ENCODE results near the gene ZPBP2. TPM values are rescaled to one million over a fixed set of nuclear protein-coding genes. Genes with fewer than 3 reads are reported as not detected.

The ZPBP2 gene
- total RNA-seq, 1 experiment from 2014 or later, result not detected

DNA sequence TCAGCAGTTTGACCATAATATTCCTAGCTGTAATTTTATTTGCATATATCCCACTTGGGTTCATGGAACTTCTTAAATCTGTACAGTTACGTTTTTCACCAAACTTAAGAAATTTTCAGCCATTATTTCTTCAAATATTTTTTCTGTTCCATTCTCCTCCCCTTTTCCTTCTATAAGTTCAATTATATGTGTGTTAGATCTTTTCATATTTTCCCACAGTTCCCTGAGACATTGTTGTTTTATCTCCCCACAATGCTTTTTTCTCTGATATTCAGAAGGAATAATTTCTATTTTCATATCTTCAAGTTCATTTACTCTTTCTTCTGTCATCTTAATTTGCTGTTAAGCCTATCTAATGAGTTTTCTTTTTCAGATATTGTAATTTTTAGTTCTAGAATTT is 29.9 kb upstream of the ZPBP2 start:
- DNase-seq (ENCODE audit: low read depth, low spot score) (no peak), ATAC-seq (no peak)
- Histone ChIP-seq H3K9me3 (ENCODE audit: control insufficient read depth, insufficient read depth, low read depth, low read length) (no peaks in the 10 kb centered on the region), H3K4me1 (ENCODE audit: control insufficient read depth, insufficient read depth, low read length) (no peaks in the 10 kb centered on the region), H3K36me3 (ENCODE audit: control insufficient read depth, insufficient read depth, low read length) (no peaks in the 10 kb centered on the region), H3K4me3 (ENCODE audit: low read depth in 2 of 2, low read length in 2 of 2) (no peak overlapping the region), H3K27ac (ENCODE audit: low read length) (no peak overlapping the region), H3K27me3 (ENCODE audit: control insufficient read depth, insufficient read depth, low read length) (no peaks in the 10 kb centered on the region; the same call in 1 of the 2 replicates)
- no peak for TF ChIP-seq TCF7L2 (IDR thresholded peaks at IDR 0.05; ENCODE audit: low read depth, low read length)
- TF ChIP-seq, protein P1, sequence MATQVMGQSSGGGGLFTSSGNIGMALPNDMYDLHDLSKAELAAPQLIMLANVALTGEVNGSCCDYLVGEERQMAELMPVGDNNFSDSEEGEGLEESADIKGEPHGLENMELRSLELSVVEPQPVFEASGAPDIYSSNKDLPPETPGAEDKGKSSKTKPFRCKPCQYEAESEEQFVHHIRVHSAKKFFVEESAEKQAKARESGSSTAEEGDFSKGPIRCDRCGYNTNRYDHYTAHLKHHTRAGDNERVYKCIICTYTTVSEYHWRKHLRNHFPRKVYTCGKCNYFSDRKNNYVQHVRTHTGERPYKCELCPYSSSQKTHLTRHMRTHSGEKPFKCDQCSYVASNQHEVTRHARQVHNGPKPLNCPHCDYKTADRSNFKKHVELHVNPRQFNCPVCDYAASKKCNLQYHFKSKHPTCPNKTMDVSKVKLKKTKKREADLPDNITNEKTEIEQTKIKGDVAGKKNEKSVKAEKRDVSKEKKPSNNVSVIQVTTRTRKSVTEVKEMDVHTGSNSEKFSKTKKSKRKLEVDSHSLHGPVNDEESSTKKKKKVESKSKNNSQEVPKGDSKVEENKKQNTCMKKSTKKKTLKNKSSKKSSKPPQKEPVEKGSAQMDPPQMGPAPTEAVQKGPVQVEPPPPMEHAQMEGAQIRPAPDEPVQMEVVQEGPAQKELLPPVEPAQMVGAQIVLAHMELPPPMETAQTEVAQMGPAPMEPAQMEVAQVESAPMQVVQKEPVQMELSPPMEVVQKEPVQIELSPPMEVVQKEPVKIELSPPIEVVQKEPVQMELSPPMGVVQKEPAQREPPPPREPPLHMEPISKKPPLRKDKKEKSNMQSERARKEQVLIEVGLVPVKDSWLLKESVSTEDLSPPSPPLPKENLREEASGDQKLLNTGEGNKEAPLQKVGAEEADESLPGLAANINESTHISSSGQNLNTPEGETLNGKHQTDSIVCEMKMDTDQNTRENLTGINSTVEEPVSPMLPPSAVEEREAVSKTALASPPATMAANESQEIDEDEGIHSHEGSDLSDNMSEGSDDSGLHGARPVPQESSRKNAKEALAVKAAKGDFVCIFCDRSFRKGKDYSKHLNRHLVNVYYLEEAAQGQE (IDR thresholded peaks at IDR 0.05; ENCODE audit: insufficient read depth in 1 of 2, low read depth in 2 of 2, low read length in 1 of 2), result no peak
- TF ChIP-seq, protein P2, sequence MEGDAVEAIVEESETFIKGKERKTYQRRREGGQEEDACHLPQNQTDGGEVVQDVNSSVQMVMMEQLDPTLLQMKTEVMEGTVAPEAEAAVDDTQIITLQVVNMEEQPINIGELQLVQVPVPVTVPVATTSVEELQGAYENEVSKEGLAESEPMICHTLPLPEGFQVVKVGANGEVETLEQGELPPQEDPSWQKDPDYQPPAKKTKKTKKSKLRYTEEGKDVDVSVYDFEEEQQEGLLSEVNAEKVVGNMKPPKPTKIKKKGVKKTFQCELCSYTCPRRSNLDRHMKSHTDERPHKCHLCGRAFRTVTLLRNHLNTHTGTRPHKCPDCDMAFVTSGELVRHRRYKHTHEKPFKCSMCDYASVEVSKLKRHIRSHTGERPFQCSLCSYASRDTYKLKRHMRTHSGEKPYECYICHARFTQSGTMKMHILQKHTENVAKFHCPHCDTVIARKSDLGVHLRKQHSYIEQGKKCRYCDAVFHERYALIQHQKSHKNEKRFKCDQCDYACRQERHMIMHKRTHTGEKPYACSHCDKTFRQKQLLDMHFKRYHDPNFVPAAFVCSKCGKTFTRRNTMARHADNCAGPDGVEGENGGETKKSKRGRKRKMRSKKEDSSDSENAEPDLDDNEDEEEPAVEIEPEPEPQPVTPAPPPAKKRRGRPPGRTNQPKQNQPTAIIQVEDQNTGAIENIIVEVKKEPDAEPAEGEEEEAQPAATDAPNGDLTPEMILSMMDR (IDR thresholded peaks at IDR 0.05), result no peak
- TF ChIP-seq POLR2AphosphoS5 (IDR thresholded peaks at IDR 0.05; ENCODE audit: low read depth, low read length), result no peak
- no TSS peak for BruUV-seq (replicated peaks)
- POLR2A ChIA-PET, result no interaction called here
- CTCF ChIA-PET, result no interaction called here
- in situ Hi-C loops (cut with HindIII; ENCODE audit: low pct_unique_long_range_greater_than_20kb, low sequenced_read_pairs), result no loop called here
- intact Hi-C loops (cut with micrococcal nuclease; ENCODE audit: unreplicated experiment), result no loop called here

DNA sequence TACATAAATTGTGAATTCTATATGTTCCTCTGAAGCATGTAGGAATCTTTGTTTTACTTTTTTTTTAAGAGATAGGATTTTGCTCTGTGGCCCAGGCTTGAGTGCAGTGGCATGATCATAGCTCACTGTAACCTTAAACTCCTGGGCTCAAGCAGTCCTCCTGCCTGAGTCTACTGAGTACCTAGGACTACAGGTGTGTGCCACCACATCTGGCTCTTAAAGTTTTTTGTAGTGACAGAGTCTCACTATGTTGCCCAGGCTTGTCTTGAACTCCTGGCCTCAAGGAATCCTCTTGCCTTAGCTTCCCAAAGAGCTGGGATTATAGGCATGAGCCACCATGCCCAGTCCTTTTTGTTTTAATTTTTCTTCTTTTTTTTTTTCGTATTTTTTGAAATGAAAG is 29.2 kb upstream of the ZPBP2 start:
- CTCF ChIA-PET, result no interaction called here
- no peak for ATAC-seq

More for the DNA sequence above, 29.2 kb upstream of the ZPBP2 start:
- intact Hi-C loops (cut with micrococcal nuclease; ENCODE audit: unreplicated experiment) (no loop called here), in situ Hi-C loops (cut with HindIII; ENCODE audit: low pct_unique_long_range_greater_than_20kb, low sequenced_read_pairs) (no loop called here)
- Histone ChIP-seq H3K36me3 (ENCODE audit: control insufficient read depth, insufficient read depth, low read length) (no peaks in the 10 kb centered on the region), H3K9me3 (ENCODE audit: control insufficient read depth, insufficient read depth, low read depth, low read length) (no peaks in the 10 kb centered on the region), H3K4me1 (ENCODE audit: control insufficient read depth, insufficient read depth, low read length) (no peaks in the 10 kb centered on the region), H3K4me3 (ENCODE audit: low read depth in 2 of 2, low read length in 2 of 2) (no peak overlapping the region), H3K27me3 (ENCODE audit: control insufficient read depth, insufficient read depth, low read length) (peaks cover 4% of the 10 kb centered on the region; the same call in 1 of the 2 replicates), H3K27ac (ENCODE audit: low read length) (no peak overlapping the region)
- BruUV-seq (replicated peaks), result no TSS peak
- POLR2A ChIA-PET, result no interaction called here
- TF ChIP-seq, protein P2 (IDR thresholded peaks at IDR 0.05), result no peak
- no peak for TF ChIP-seq SIN3A (IDR thresholded peaks at IDR 0.05; ENCODE audit: borderline replicate concordance, insufficient read depth, low read depth, low read length)
- TF ChIP-seq TCF7L2 (IDR thresholded peaks at IDR 0.05; ENCODE audit: low read depth, low read length), result no peak
- TF ChIP-seq, protein P1 (IDR thresholded peaks at IDR 0.05; ENCODE audit: insufficient read depth in 1 of 2, low read depth in 2 of 2, low read length in 1 of 2), result no peak
- no peak for TF ChIP-seq POLR2AphosphoS5 (IDR thresholded peaks at IDR 0.05; ENCODE audit: low read depth, low read length)
- no peak for DNase-seq (ENCODE audit: low read depth, low spot score)

Measured in Panc1 (cell line).